Chondrocyte (in vitro differentiated cells): ENCODE measurements around the gene PCCA. TPM values are rescaled to one million over a fixed set of nuclear protein-coding genes. Genes with fewer than 3 reads are reported as not detected.
A peak's percentile ranks its signal among the peaks of the same experiment; 100 is the strongest.

ENCODE experiments used
- DNase-seq: peaks from one replicate; pipeline ENCODE4 v3.0.0; 2021; ENCODE audit warnings: mixed read lengths, low spot score
- H3K27ac Mint-ChIP-seq: one replicate; pipeline ENCODE4 v1.8.0; 2021; ENCODE audit warnings: mild to moderate bottlenecking, moderate library complexity, mixed read lengths; ENCODE audit not compliant: unreplicated experiment
- H3K27me3 Mint-ChIP-seq: 2 replicates; pipeline ENCODE4 v1.8.0; 2021; ENCODE audit warnings: low read depth, mixed read lengths
- H3K36me3 Mint-ChIP-seq: 2 replicates; pipeline ENCODE4 v1.8.0; 2021; ENCODE audit warnings: low read depth, mixed read lengths
- H3K4me1 Mint-ChIP-seq: 2 replicates; pipeline ENCODE4 v1.8.0; 2021; ENCODE audit warnings: low read depth, mild to moderate bottlenecking, mixed read lengths
- H3K4me3 Mint-ChIP-seq: one replicate; pipeline ENCODE4 v1.8.0; 2021; ENCODE audit warnings: mild to moderate bottlenecking, moderate library complexity, mixed read lengths; ENCODE audit not compliant: unreplicated experiment
- H3K9me3 Mint-ChIP-seq: 2 replicates; pipeline ENCODE4 v1.8.0; 2021; ENCODE audit warnings: low read depth, mixed read lengths
- total RNA-seq: library from RNA; stranded (reverse); gene quantifications from 3 replicates; pipeline ENCODE4 v1.2.1, GENCODE V29; 2021
- TF ChIP-seq, protein P1 (sequence below): fragments of 200-600 bp; sonication (generic); IDR thresholded peaks from 2 replicates; pipeline ENCODE4 v1.5.0; 2021; ENCODE audit warnings: antibody characterized with exemption, mild to moderate bottlenecking, moderate library complexity

PCCA gene
- total RNA-seq, 1 donor from 2014 or later = 15.1 TPM

DNA sequence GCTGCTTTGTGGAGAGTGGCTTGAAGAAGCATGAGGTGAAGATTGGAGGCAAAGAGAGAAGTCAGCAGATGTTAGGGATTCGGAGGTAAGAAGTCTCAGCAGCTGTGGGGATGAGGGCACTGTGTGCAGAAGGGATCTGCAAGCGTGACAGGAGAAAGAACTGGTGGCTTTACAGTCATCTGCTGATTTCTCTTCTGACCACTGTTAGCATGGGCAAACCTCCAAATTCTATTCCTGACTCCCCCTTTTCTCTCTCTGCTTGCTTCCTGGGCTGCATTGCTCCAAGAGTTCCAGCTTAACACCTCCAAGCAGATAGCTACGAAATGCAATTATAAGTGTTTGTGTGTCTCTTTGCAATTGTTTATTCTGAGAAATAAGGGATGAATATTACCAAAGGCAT lies 340.1 kb downstream of the PCCA start:
- TF ChIP-seq, protein P1, sequence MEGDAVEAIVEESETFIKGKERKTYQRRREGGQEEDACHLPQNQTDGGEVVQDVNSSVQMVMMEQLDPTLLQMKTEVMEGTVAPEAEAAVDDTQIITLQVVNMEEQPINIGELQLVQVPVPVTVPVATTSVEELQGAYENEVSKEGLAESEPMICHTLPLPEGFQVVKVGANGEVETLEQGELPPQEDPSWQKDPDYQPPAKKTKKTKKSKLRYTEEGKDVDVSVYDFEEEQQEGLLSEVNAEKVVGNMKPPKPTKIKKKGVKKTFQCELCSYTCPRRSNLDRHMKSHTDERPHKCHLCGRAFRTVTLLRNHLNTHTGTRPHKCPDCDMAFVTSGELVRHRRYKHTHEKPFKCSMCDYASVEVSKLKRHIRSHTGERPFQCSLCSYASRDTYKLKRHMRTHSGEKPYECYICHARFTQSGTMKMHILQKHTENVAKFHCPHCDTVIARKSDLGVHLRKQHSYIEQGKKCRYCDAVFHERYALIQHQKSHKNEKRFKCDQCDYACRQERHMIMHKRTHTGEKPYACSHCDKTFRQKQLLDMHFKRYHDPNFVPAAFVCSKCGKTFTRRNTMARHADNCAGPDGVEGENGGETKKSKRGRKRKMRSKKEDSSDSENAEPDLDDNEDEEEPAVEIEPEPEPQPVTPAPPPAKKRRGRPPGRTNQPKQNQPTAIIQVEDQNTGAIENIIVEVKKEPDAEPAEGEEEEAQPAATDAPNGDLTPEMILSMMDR = no peak
- DNase-seq = no peak
- peaks cover 9% of the 10 kb centered on the region for H3K4me1 Mint-ChIP-seq
- H3K9me3 Mint-ChIP-seq = peaks cover 4% of the 10 kb centered on the region
- peak overlapping the region; percentile 29 for H3K27ac Mint-ChIP-seq
- H3K4me3 Mint-ChIP-seq = no peak overlapping the region
- no peaks in the 10 kb centered on the region for H3K27me3 Mint-ChIP-seq
- H3K36me3 Mint-ChIP-seq = peaks cover 6% of the 10 kb centered on the region

DNA sequence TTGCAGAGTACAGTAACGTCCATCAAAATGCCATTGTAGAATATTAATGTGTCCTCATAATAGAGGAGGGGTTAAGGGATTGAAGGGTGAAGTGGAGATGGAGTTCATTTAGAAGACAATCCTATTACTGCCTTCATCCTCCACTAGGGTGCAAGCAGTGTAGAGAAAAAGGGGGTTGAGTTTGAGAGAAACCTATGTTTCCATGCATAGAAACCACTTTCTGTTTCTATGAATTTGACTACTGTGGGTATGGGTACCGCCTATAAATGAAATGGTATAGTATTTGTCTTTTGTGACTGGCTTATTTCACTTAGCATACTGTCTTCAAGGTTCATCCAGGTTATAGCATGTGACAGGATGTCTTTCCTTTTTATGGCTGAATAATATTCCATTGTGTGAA lies 343.7 kb downstream of the PCCA start:
- H3K9me3 Mint-ChIP-seq = peaks cover 4% of the 10 kb centered on the region
- TF ChIP-seq, protein P1 = no peak
- H3K4me3 Mint-ChIP-seq = no peak overlapping the region
- peaks cover 17% of the 10 kb centered on the region for H3K4me1 Mint-ChIP-seq
- no peak overlapping the region for H3K27ac Mint-ChIP-seq
- DNase-seq = no peak
- H3K27me3 Mint-ChIP-seq = no peaks in the 10 kb centered on the region
- peaks cover 7% of the 10 kb centered on the region for H3K36me3 Mint-ChIP-seq

DNA sequence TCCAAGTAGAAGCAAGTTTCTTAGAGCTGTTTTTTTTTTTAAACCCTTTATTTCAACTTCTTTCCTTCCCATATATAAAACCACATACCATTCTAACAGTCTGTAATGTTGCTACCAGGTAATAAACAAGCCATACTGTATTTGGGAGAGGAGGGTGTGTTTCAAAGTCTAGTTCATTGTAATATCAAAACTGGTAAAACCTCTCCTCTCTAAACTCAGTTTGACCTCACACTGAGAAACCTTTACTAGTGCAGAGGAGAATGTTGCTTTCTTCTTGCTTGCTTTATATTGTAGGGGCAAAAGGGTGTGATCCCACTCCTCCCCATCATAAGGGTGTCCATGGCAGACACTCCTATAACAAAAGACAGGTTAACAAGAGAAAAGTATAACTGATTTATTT lies 344.6 kb downstream of the PCCA start:
- no peak for DNase-seq
- no peaks in the 10 kb centered on the region for H3K27me3 Mint-ChIP-seq
- H3K4me3 Mint-ChIP-seq = no peak overlapping the region
- H3K27ac Mint-ChIP-seq = no peak overlapping the region
- H3K36me3 Mint-ChIP-seq = peaks cover 7% of the 10 kb centered on the region
- peaks cover 4% of the 10 kb centered on the region for H3K9me3 Mint-ChIP-seq
- peaks cover 17% of the 10 kb centered on the region for H3K4me1 Mint-ChIP-seq
- TF ChIP-seq, protein P1 = no peak

DNA sequence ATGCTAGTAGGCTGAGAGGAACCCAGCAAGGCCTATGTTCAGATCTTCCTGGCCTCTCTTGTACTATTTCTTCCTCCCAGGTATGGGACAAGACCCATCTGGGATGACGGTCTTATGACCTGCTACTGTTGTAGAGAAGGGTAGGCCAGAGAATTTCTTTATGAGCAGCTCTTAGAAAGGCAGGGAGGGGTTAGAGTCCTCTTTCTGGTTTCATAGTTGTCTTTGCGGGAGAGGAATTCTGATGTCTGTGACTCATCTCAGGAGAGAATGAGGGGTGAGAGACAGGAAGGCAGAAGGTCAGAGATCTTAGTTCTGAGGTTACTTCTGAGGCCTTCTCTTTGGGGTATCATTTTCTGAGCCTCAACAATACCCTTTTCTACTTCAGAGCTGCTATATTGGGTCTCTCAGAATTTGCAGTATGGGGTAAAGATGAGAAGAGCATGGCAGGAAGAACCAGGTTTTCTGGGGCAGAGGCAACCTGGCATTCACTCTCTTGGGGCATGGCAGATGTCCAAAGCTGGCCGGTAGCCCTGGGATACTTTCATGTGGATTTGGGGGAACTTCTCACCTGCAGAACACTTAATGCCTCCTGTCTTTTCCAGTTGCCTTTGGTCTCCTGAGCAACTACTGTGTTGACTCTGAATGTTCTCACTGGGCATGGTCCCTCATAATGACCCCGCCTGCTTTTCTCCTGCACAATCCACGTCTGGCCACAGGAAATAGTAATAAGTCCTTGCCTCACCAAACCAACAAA lies 345.3 kb downstream of the PCCA start:
- TF ChIP-seq, protein P1 = no peak
- H3K36me3 Mint-ChIP-seq = peaks cover 7% of the 10 kb centered on the region
- H3K27me3 Mint-ChIP-seq = no peaks in the 10 kb centered on the region
- peaks cover 4% of the 10 kb centered on the region for H3K9me3 Mint-ChIP-seq
- DNase-seq = no peak
- peak overlapping the region; percentile 77 for H3K27ac Mint-ChIP-seq
- no peak overlapping the region for H3K4me3 Mint-ChIP-seq
- H3K4me1 Mint-ChIP-seq = peaks cover 23% of the 10 kb centered on the region

DNA sequence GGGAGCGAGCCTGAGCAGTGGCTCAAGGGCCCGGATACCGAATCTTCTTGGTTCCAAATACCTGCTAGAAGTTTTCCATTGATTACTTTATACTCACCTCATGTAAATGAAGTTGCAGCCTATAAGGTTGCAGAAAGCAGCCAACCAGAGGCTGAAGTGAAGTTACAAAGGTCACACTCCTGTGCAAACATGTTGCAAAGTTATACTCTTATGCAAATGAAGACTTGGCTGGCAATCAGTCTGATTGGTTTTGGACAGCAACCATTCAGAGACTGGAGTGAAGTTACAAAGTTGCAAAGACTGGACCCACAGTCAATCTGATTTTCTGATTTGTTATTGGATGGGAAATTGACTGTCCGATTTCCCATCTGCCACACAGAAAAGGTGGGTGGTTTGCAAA lies 347.2 kb downstream of the PCCA start:
- H3K27ac Mint-ChIP-seq = no peak overlapping the region
- TF ChIP-seq, protein P1 = no peak
- H3K4me1 Mint-ChIP-seq = peaks cover 33% of the 10 kb centered on the region

More for the DNA sequence above, 347.2 kb downstream of the PCCA start:
- Mint-ChIP-seq H3K27me3 (no peaks in the 10 kb centered on the region), H3K9me3 (peaks cover 4% of the 10 kb centered on the region), H3K4me3 (no peak overlapping the region), H3K36me3 (peaks cover 6% of the 10 kb centered on the region)
- no peak for DNase-seq
